ENCODE results near the gene ETV6.

Gene ETV6

DNA sequence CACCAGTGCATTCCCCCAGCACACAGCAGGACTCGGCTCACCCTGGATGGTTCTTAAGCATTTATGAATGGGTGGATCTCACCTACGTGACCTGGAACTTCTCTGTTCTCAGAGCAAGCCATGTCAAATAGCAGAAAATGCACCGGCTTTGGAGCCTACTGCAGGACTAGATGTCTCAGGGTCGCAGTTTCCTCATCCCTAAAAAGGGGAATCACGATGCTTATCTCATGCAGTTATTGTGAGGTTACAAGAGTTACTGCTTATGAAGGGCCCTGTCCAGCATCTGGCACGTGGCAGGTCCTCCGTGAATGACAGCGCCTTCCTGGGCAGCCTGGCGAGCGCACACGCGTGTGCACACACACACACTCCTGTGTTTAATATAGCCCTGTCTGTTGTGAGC is 128.5 kb downstream of the ETV6 start:
- in situ Hi-C loops (cut with MboI; ENCODE audit: low pct_unique_long_range_greater_than_20kb, low sequenced_read_pairs, unreplicated experiment), result no loop called here
- DNase-seq (ENCODE audit: low spot score), result no peak
- TF ChIP-seq, protein P1, sequence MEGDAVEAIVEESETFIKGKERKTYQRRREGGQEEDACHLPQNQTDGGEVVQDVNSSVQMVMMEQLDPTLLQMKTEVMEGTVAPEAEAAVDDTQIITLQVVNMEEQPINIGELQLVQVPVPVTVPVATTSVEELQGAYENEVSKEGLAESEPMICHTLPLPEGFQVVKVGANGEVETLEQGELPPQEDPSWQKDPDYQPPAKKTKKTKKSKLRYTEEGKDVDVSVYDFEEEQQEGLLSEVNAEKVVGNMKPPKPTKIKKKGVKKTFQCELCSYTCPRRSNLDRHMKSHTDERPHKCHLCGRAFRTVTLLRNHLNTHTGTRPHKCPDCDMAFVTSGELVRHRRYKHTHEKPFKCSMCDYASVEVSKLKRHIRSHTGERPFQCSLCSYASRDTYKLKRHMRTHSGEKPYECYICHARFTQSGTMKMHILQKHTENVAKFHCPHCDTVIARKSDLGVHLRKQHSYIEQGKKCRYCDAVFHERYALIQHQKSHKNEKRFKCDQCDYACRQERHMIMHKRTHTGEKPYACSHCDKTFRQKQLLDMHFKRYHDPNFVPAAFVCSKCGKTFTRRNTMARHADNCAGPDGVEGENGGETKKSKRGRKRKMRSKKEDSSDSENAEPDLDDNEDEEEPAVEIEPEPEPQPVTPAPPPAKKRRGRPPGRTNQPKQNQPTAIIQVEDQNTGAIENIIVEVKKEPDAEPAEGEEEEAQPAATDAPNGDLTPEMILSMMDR (IDR thresholded peaks at IDR 0.05; ENCODE audit: extremely low read depth, insufficient read depth, missing control alignments), result no peak

DNA sequence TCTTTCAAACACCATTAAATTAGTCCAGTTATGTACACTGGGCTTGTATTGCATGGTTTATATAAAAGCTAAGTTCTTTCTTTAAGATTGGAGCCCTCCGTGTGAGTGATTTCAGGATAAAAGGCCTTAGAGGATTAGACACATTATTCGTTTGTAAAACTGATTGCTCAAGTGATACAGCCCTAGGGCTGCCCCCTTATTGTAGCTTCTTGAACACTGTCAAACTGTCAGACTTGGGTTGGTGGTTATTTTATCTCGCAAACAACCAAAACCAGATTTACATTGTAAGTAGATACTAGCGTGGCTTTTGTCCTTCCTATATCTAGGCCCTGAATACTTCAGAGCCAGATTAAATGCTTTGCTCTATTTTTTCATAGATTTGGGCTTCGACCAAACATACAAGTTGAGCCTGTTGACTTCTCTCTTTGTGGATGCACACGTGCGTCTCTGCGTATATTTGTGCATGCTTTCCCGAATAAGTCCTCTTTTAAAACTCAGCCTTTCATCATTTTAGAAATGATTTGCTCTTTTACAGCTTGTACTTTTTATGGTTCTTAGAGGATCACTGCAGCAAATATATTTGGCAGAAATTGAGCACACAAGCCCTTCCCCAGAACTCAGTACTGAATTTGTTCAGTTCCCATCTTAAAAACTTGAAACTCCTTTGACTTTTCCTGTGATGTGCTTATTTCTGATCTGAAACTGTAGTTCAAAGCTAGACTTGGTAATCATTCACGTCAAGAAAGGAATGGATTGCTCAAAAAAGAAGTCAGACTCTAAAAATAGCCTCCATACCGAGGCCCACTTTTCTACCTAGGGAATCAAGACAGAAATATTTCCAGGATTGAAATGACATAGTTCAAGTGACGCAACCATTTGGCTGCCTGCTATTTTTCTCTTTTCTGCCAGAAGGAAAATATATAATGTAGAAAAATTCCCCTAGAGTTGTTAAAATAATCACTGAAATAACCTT is 129.5 kb downstream of the ETV6 start:
- in situ Hi-C loops (cut with MboI; ENCODE audit: low pct_unique_long_range_greater_than_20kb, low sequenced_read_pairs, unreplicated experiment), result no loop called here
- DNase-seq (ENCODE audit: low spot score), result no peak
- TF ChIP-seq, protein P1 (IDR thresholded peaks at IDR 0.05; ENCODE audit: extremely low read depth, insufficient read depth, missing control alignments), result no peak

DNA sequence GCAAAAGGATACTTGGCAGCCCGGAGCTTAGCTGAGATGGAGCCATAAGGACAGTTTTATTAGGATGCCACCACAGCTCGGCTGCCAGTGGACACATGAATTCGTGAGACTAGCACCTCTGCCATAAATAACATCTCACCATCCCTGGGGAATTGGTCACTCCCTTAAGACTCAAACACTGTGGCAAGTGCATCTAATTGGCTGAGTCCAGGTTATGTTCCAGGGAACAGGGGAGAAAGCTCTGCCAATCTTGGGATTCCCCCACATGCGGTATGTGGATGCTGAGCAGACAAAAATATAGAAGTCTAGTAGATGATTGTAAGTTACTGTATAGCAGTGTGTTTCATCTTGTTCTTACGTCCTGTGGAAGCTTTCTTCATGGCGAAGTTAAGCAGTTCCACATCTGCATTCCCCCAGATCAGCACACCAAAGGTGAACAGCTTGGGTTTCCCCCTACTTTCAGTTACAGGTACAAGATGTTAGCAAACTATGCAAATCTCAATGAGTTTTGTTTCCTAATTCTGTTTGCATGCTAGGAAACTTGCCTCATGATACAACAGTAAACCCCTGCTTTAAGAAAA is 131.1 kb downstream of the ETV6 start:
- peak; percentile 38 for DNase-seq (ENCODE audit: low spot score)
- in situ Hi-C loops (cut with MboI; ENCODE audit: low pct_unique_long_range_greater_than_20kb, low sequenced_read_pairs, unreplicated experiment), result no loop called here
- TF ChIP-seq, protein P1 (IDR thresholded peaks at IDR 0.05; ENCODE audit: extremely low read depth, insufficient read depth, missing control alignments), result no peak

DNA sequence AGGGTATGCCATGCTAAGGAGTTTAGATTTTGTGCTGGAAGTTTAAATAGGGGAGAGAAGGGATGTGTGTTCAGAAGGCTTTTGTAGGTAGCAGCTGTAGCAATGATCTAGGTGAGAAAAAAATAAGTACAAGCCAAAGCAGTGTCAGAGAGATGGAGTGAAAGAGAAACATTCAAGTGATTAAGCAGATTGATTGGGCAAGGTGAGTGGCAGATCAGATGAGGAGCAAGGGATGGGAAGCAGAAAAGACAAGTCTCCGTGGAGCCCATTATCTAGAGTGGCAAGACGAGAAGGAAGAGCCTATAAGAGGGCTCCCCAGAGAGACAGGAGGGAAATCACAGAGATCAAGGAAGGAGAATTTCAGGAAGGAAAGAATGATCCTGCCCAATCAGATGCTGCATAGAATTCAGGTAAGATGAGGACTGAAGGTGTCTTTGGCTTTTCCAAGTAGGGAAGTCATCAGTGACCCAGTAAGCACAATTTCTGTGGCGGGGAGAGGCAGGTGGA is 133.5 kb downstream of the ETV6 start:
- in situ Hi-C loops (cut with MboI; ENCODE audit: low pct_unique_long_range_greater_than_20kb, low sequenced_read_pairs, unreplicated experiment), result no loop called here
- no peak for DNase-seq (ENCODE audit: low spot score)
- TF ChIP-seq, protein P1 (IDR thresholded peaks at IDR 0.05; ENCODE audit: extremely low read depth, insufficient read depth, missing control alignments), result no peak

DNA sequence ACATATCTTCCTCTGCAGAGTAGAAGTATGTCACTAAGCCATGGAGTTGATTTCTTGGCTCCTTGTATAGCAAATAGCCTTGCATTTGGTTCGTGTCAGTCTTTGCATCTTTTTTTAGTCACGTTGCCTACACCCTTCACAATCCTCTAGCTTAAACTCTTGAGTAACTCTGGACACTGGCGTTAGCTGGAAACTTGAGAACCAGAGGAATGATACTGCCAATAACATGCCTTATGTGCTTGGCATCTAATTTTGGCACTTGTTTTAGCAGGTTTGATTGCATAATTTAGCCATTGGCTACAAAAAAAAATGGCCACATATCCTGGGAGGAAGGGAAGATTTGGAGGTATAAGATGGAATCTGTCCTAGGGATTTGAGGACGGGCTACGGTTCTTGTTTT is 136.2 kb downstream of the ETV6 start:
- DNase-seq (ENCODE audit: low spot score), result no peak
- TF ChIP-seq, protein P1 (IDR thresholded peaks at IDR 0.05; ENCODE audit: extremely low read depth, insufficient read depth, missing control alignments), result no peak
- in situ Hi-C loops (cut with MboI; ENCODE audit: low pct_unique_long_range_greater_than_20kb, low sequenced_read_pairs, unreplicated experiment), result no loop called here

DNA sequence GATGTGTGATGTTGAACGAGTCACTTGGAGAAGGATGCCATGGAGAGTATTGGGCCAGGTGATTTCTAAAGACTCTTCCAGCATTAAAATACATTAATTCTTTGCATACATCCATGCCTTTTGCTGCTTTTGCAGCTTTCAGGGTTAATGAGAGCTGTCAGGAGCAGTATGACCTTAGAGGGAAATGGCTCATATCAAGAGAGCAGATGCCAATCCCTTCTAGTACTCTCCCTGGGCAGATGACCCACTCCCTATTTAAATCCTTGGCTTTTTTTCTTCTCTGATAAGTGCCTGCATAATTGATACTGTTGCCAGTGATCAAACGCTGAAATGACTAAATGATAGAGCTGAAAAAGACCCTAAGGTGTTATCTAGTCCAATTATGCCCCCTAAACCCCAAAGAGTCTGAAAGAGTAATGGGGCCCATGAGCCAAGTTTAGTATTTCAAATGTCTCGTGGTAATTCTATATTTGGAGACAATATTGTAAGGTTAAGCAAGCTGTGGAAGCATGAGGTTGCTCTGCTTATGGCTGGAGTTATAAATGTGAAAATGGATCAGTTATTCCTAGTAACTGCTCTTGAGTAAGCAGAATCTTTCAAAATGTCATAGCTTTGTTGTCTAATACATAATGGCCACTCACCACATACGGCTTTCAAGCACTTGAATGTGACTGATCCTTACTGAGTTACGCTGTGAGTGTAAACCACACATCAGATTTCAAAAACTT is 137.3 kb downstream of the ETV6 start:
- no peak for DNase-seq (ENCODE audit: low spot score)
- in situ Hi-C loops (cut with MboI; ENCODE audit: low pct_unique_long_range_greater_than_20kb, low sequenced_read_pairs, unreplicated experiment), result no loop called here
- TF ChIP-seq, protein P1 (IDR thresholded peaks at IDR 0.05; ENCODE audit: extremely low read depth, insufficient read depth, missing control alignments), result no peak
